Parathyroid adenoma (tissue), 2 donors: Measurements from ENCODE around the gene ASGR1.
A peak's percentile ranks its signal among the peaks of the same experiment; 100 is the strongest.

Experiments used
- H2AFZ ChIP-seq: fragments of 300-600 bp; sonication (generic); one replicate; pipeline ENCODE4 v1.7.0; 2017; ENCODE audit warnings: antibody characterized with exemption, mild to moderate bottlenecking
- H3K27ac ChIP-seq: fragments of 300-600 bp; sonication (generic); one replicate; pipeline ENCODE4 v1.7.0; 2017
- H3K27me3 ChIP-seq: fragments of 300-600 bp; sonication (generic); one replicate; pipeline ENCODE4 v1.7.0; 2017; ENCODE audit warnings: low read length; ENCODE audit not compliant: control insufficient read depth, insufficient read depth
- H3K36me3 ChIP-seq: fragments of 300-600 bp; sonication (generic); one replicate; pipeline ENCODE4 v1.7.0; 2017; ENCODE audit warnings: low read length; ENCODE audit not compliant: control insufficient read depth, insufficient read depth
- H3K4me1 ChIP-seq: fragments of 300-600 bp; sonication (generic); one replicate; pipeline ENCODE4 v1.7.0; 2017; ENCODE audit warnings: control low read depth
- H3K4me2 ChIP-seq: fragments of 300-600 bp; sonication (generic); one replicate; pipeline ENCODE4 v1.7.0; 2017; ENCODE audit warnings: low read length
- H3K4me3 ChIP-seq: fragments of 300-600 bp; sonication (generic); one replicate; pipeline ENCODE4 v1.7.0; 2017; ENCODE audit warnings: low read depth, low read length
- H3K79me2 ChIP-seq: fragments of 300-600 bp; sonication (generic); one replicate; pipeline ENCODE4 v1.7.0; 2017; ENCODE audit warnings: control low read depth
- H3K9ac ChIP-seq: fragments of 300-600 bp; sonication (generic); one replicate; pipeline ENCODE4 v1.7.0; 2017; ENCODE audit warnings: mild to moderate bottlenecking
- H3K9me3 ChIP-seq: fragments of 300-600 bp; sonication (generic); one replicate; pipeline ENCODE4 v1.7.0; 2017; ENCODE audit warnings: low read length; ENCODE audit not compliant: control insufficient read depth
- CTCF ChIP-seq: fragments of 300-600 bp; sonication (generic); IDR thresholded peaks from one replicate; pipeline ENCODE4 v1.7.0; 2017; ENCODE audit warnings: antibody characterized with exemption, mild to moderate bottlenecking
- donor health status: primary hyperparathyroidism.

ASGR1 gene

GRCh38 chr17:7139400-7139799, 39.8 kb downstream of the ASGR1 start:
- H3K27me3 ChIP-seq: no peaks in the 10 kb centered on the region

GRCh38 chr17:7138800-7139381, 40.3 kb downstream of the ASGR1 start:
- no peak overlapping the region for H3K27ac ChIP-seq
- H3K27me3 ChIP-seq: no peaks in the 10 kb centered on the region

More at GRCh38 chr17:7139400-7139799, 39.8 kb downstream of the ASGR1 start:
- Histone ChIP-seq H3K9ac (no peak overlapping the region), H3K4me1 (peaks cover 41% of the 10 kb centered on the region), H3K79me2 (no peaks in the 10 kb centered on the region), H3K4me3 (no peak overlapping the region), H3K27ac (peak overlapping the region; percentile 29), H2AFZ (peak overlapping the region; percentile 61), H3K4me2 (no peak overlapping the region), H3K9me3 (no peaks in the 10 kb centered on the region), H3K36me3 (no peaks in the 10 kb centered on the region)
- no peak for TF ChIP-seq CTCF

GRCh38 chr17:7137171-7137943, 41.8 kb downstream of the ASGR1 start:
- Histone ChIP-seq H3K36me3 (no peaks in the 10 kb centered on the region), H3K79me2 (no peaks in the 10 kb centered on the region), H3K27me3 (no peaks in the 10 kb centered on the region), H3K4me2 (no peak overlapping the region), H3K27ac (no peak overlapping the region), H3K9me3 (no peaks in the 10 kb centered on the region), H2AFZ (peak overlapping the region; percentile 89), H3K4me1 (peaks cover 32% of the 10 kb centered on the region), H3K9ac (no peak overlapping the region), H3K4me3 (no peak overlapping the region)
- TF ChIP-seq CTCF: no peak

More at GRCh38 chr17:7138800-7139381, 40.3 kb downstream of the ASGR1 start:
- Histone ChIP-seq H2AFZ (peak overlapping the region; percentile 61), H3K4me3 (no peak overlapping the region), H3K36me3 (no peaks in the 10 kb centered on the region), H3K79me2 (no peaks in the 10 kb centered on the region), H3K9ac (no peak overlapping the region), H3K4me2 (no peak overlapping the region), H3K9me3 (no peaks in the 10 kb centered on the region), H3K4me1 (peaks cover 41% of the 10 kb centered on the region)
- TF ChIP-seq CTCF: no peak

GRCh38 chr17:7136266-7136877, 42.8 kb downstream of the ASGR1 start:
- peak overlapping the region; percentile 89 for H2AFZ ChIP-seq
- peak; percentile 92 for TF ChIP-seq CTCF
- no peaks in the 10 kb centered on the region for H3K79me2 ChIP-seq
- peak overlapping the region; percentile 55 for H3K4me2 ChIP-seq
- no peak overlapping the region for H3K27ac ChIP-seq
- no peaks in the 10 kb centered on the region for H3K9me3 ChIP-seq
- H3K4me3 ChIP-seq: peak overlapping the region; percentile 40
- no peaks in the 10 kb centered on the region for H3K27me3 ChIP-seq
- H3K9ac ChIP-seq: no peak overlapping the region
- peaks cover 24% of the 10 kb centered on the region for H3K4me1 ChIP-seq
- H3K36me3 ChIP-seq: no peaks in the 10 kb centered on the region
